Activated naive CD8-positive, alpha-beta T cell treated with anti-CD3 and anti-CD28 coated beads, Interleukin-2, amount 50 U/mL, for 16 hours (primary cell): ENCODE measurements around the gene PPP3CA.

Source experiments
- DNase-seq: peaks from one replicate; pipeline ENCODE4 v3.0.0-alpha.2; 2020; ENCODE audit warnings: low read depth, low spot score

Gene PPP3CA

GRCh38 chr4:101177154-101177553, 170.2 kb downstream of the PPP3CA start:
- no peak for DNase-seq

GRCh38 chr4:101175896-101176676, 171.2 kb downstream of the PPP3CA start:
- DNase-seq, result no peak

DNA sequence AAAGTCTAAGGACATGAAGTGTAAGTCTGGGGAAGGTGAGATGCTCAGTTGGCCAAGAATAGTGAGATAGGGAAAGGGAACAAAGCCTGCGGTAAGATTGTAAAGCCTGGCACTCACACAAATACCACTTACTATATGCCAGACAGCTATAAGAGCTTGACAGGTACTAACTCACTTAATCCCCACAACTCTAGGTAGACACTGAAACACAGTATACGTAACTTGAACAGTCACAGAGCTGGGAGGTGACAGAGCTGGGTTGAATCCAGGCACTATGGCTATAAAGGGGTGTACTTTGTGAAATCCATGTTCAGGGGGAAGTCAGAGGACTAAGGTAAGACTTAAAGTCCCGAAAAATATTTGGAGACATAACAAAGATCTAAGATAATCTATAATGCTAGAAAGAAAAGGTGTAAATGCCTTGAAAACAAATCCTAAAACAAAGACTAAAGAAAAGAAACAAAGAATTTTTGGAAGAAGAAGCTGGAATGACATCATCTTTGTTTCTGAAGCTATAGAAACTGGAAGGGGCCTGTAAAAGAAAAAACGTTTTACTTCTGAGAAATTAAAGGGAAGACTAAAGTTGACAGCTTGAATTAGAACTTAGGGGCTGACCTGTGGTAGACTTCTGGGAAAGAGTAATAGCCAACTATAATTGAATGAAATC, 172.5 kb downstream of the PPP3CA start:
- no peak for DNase-seq

GRCh38 chr4:101172369-101172768, 175.0 kb downstream of the PPP3CA start:
- no peak for DNase-seq

DNA sequence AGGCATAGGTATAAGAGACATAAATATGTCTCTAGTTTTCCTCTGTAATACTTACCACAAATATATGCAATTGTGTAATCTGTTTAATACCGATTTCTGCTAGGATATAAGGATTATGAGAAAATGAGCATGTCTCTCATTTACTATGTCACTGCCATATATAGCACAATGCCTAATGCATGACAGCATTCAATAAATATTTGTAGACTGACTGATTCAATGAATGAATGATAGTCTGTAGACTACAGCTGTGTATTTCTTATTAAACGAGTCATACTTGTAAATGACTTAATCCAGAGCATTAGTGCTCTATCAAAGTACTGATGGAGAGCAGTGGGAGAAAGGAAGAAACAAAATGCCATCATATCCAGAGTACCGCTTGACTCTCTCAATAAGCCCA, 175.6 kb downstream of the PPP3CA start:
- no peak for DNase-seq

DNA sequence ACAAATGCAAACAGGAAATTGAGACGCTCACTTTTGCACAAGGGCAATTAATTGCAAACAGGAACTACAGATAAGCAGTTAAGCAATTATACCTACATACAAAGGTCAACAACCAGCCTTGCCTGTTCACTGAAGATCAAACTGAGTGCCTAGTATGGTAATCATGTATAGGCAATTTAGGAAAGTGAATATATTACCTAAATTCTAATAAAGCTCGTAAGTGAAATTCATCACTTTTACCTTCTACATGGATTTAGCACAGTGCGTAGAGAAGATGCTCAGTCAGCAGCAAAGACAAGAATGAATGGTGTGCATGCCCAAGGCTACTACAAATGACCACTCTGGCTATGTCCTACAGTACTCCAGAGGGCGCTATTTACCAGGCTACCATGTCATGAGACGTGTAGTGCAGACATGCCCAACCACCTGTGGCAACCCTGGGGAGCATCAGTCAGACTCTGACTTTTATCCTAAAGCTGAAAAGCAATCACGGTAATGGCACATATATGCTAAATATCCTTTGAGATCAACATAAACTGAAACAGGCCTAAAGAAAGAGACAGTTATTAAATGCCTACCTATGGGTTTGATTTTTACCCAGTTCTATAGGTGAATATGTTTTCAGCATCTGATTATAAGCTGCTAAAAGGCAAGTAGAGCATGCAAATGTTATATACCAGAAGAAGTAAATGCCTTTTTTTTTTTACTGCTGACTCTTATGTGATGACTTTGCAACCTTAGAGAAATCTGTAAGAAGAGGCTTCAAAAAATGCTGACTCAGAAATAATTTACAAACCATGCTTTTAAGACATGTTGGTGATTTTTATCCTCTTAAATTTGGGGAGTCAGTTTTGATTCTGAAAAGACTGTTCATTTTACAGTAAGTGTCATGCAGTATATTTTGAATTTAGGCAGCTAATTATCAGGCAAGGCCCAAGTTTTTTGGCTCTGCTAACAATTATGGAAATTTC, 178.0 kb downstream of the PPP3CA start:
- peak; percentile 17 for DNase-seq

DNA sequence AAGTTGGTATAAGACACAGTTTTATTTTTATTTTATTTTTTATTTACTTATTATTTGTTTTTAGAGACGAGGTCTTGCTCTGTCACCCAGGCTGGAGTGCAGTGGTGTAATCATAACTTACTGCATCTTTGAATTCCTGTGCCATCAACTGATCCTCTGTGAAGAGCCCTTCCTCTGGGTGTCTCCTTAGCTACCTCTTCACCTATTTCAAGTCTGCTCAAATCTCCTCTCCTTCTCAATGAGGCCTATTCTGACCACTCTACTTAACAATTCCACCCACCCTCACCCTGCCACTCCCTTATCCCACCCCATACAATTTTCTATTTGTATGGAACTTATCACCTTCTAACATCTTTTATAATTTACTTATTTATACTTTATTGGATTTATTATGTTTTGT, 183.4 kb downstream of the PPP3CA start:
- no peak for DNase-seq

- no peak for DNase-seq
These were observed 184.3 kb downstream of the PPP3CA start for GRCh38 chr4:101162990-101163380.

GRCh38 chr4:101160792-101161592, 186.3 kb downstream of the PPP3CA start:
- DNase-seq, result no peak

DNA sequence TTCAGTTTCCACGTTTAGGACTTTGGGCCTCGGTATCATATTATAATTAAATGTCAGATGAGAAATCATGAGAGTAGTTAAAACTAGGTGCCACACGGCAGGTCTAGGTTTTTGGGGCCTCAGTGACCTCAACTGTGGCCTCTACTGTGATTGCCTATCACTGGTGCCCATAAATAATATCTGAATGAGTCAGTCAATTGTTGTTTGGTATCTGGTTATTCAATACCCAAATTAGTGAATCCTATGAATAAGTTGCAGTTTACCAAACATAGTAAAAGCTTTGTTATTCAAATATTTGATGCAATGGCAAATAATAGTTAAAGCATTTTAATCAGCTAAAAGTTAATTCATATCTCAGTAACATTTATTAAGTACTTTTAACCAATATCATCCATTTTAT, 188.8 kb downstream of the PPP3CA start:
- no peak for DNase-seq

DNA sequence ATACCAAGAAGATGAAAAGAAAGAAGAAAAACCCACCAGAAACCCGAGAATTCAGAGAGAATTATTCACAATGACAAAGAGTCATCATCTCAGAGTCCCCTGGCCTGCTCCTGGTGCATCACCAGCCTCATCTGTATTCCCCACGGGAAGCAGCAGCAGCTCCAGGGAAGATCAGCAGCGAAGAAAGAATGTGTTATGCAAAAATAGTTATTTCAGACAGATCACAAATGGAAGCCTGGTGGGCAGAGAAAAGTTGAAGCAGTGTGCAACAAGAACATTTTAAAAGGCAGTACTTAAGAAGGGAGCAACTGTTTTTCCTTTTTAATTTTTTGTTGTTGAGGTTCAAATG, 189.2 kb downstream of the PPP3CA start:
- no peak for DNase-seq

DNA sequence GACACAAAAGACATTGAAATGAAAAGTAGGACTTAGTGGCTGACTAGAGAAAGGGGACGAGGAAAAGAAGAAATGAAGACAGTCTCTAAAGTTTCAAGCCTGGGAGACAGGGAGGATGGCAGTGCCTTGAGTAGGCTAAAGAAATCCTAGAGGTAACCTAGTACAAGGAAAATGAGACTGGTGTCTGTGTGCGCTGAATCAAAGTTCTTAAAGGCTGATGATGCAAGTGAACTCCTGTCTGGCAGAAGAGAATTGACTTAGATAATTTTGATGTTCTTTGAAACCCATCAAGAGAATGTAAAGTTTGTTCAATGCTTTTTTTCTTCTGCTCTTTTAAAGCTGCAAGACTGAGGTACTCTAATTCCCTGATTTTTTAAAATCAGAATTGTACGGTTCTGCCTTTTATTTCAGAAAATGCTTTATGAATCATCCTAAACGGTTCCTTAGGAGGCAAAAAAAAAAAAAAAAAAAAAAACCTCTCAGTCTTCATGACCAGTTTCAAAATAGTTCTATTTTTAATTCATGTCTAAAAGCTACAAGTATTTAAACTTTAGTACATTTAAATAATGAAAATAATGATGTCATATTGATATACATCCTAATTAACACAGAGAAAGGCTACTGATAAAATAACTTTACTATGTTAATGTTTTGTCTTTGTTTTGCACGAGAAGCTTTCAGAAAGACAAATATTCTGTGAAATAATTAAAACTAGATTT, 189.8 kb downstream of the PPP3CA start:
- DNase-seq, result no peak

GRCh38 chr4:101156619-101157310, 190.6 kb downstream of the PPP3CA start:
- DNase-seq, result no peak

- no peak for DNase-seq
These were observed 191.4 kb downstream of the PPP3CA start for GRCh38 chr4:101155945-101156344.

GRCh38 chr4:101155368-101155767, 192.0 kb downstream of the PPP3CA start:
- DNase-seq, result no peak

GRCh38 chr4:101153653-101154052, 193.7 kb downstream of the PPP3CA start:
- no peak for DNase-seq

DNA sequence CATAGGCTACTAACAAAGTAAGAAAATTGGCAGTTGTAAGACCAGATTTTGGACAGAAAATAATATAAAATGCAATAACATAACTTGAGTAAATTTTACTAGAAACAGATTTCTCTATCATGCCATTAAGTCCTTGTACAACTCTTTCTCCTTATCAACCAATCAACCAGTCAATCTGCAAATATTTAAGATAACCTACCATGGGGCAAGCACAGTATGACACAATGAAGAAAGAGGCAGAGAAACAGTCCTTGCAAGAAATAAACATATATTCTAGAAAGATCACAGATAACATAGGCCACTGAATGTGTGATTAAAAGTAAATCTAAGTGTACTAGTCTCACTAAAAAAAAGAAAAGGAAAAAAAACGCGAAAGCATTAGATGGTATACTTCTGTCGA, 194.8 kb downstream of the PPP3CA start:
- DNase-seq, result no peak

DNA sequence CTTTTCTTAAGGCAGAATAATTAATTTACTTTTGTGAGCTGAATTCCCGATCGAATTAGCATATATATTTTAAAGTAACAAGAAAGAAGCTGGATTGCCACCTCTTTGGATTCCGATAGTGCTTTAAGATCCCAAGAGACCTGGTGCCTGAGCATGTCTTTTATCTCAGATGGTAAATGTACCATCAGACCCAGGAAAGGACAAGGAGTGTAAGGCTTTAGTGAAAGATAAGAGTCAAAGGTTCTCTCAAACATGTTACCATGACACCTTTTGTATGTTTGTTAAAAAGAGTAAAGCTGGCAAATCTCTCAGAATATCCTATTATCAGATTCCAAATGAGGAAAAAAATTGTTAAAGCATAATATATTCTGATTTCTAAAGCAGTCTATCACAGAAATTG, 198.8 kb downstream of the PPP3CA start:
- no peak for DNase-seq

DNA sequence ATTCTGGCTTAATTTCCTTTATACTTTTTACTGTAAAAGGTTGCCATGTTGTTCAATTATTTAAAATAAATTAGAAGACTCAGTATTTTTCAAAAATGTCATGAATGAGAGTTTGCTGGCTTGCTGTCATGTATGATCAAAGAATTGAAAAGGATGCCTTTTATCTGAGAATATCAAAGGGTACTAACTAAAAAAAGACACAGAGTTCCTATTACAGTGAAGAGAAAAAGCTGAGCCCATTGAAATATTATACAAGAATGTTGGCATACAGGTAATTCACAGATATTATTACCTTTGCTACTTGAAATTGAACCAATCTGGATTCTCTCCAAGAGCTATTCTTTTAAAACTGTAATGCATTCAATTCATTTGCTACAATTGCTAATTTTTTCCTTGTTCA, 200.0 kb downstream of the PPP3CA start:
- no peak for DNase-seq

GRCh38 chr4:101145021-101145420, 202.3 kb downstream of the PPP3CA start:
- DNase-seq, result no peak
